ENCODE data around the gene ORM2. TPM values are rescaled to one million over a fixed set of nuclear protein-coding genes. Genes with fewer than 3 reads are reported as not detected.

ORM2 gene
- total RNA-seq, 1 donor from 2014 or later, result not detected

GRCh38 chr9:114345493-114346065 is 15.9 kb downstream of the ORM2 start:
- no peak for DNase-seq (ENCODE audit: low spot score in 2 of 2)
- no peak for FAIRE-seq

- no peak for DNase-seq (ENCODE audit: low spot score in 2 of 2)
- no peak for FAIRE-seq
Observed at GRCh38 chr9:114346146-114346545, 16.5 kb downstream of the ORM2 start.

- FAIRE-seq (no peak), DNase-seq (ENCODE audit: low spot score in 2 of 2) (peak; percentile 57 to 58)
Observed at GRCh38 chr9:114347675-114348074, 18.0 kb downstream of the ORM2 start.

GRCh38 chr9:114348261-114348905 is 18.7 kb downstream of the ORM2 start:
- DNase-seq (ENCODE audit: low spot score in 2 of 2) (no peak), FAIRE-seq (no peak)

DNA sequence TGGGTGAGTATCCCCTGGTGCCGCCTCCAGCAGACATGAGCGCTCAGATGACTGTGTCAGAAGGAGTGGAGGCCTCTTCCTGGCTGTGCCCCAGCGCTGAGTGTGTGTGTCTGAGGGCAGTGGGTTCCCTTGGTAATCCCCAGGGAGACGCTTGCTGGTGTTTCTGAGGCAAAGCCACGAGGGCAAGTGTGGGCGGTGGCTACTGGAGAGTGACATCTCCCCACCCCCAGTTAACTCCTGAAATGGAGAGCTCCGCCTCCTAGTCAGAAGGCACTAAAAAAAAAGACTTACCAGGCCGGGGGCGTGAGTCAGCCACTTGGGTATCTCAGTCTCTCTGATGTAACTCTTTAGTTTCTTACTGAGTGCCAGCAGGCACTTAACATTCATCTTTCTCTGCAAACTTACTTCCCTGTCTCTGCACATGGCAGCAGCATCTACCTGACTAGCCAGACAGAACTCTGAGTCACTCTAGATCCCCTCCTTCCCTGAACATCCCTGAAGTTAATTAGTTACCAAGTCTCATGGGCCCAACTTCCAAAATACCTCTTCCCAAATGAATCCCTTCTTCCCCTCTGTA is 19.3 kb downstream of the ORM2 start:
- DNase-seq (ENCODE audit: low spot score in 2 of 2), result peak in 1 of 2 donors; percentile 74
- no peak for FAIRE-seq

GRCh38 chr9:114349713-114350480 is 20.2 kb downstream of the ORM2 start:
- no peak for FAIRE-seq
- DNase-seq (ENCODE audit: low spot score in 2 of 2), result no peak

GRCh38 chr9:114350636-114351401 is 21.1 kb downstream of the ORM2 start:
- no peak for FAIRE-seq
- DNase-seq (ENCODE audit: low spot score in 2 of 2), result no peak

- FAIRE-seq (no peak), DNase-seq (ENCODE audit: low spot score in 2 of 2) (no peak)
Observed at GRCh38 chr9:114351932-114352331, 22.3 kb downstream of the ORM2 start.

DNA sequence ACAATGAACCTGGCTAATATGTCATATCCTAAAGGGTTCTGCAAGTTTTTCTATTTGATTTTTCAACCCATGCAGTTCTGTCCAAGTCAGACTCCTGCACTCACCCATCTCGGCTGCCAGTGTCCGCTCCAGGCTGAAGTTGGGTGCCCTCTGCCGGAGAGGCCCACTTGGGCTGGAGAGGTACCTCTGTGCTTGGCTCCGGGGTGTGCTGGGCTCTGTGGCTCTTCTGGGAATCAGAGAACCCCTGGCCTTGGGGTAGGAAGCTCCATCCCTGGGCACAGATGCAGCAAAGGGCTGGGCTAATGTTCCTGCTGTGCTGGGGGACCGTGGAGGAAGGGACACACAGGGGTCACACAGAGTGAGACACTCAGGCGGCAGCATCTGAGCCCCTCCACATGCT is 26.2 kb downstream of the ORM2 start:
- DNase-seq (ENCODE audit: low spot score in 2 of 2) (no peak), FAIRE-seq (no peak)

GRCh38 chr9:114356792-114357191 is 27.1 kb downstream of the ORM2 start:
- DNase-seq (ENCODE audit: low spot score in 2 of 2) (no peak), FAIRE-seq (no peak)

DNA sequence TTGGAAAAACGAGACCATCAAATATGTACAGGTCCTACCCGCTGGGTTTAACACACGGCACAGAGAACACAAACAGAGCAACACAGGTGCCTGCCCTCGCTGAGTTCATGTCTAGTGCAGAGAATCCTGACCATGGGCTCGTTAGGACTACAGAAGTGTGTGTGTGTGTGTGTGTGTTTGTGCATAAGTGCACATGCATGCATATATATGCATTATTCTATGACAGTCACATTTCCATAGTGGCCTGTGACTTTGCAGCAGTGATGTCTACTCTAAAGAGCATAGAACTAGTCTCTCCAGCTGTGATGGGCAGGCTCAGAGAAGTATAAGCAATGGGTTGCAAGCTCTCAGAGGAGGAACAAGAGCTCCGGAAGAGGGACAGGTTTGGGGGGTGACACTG is 27.7 kb downstream of the ORM2 start:
- DNase-seq (ENCODE audit: low spot score in 2 of 2) (no peak), FAIRE-seq (no peak)

- FAIRE-seq (no peak), DNase-seq (ENCODE audit: low spot score in 2 of 2) (no peak)
Observed at GRCh38 chr9:114357911-114358328, 28.3 kb downstream of the ORM2 start.

DNA sequence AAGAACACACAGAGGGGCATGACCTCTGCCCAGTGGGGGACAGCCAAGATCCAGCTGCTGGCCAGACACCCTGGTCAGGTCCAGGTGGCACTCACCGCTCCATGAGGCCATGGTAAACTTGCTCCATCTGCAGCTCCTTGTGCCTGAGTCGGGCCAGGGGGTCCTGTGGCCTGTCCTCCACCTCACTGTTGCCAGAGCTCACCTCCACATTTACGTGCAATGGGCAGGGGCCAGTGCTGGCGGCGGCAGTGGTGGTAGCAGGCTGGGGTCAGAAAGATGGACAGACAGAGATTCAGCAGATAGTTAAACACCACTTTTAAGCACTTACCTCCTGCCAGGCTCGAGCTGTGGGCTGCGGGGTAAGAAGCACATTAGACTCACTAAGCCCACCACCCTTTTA is 30.1 kb downstream of the ORM2 start:
- DNase-seq (ENCODE audit: low spot score in 2 of 2), result no peak
- no peak for FAIRE-seq

- no peak for DNase-seq (ENCODE audit: low spot score in 2 of 2)
- no peak for FAIRE-seq
Observed at GRCh38 chr9:114361542-114361941, 31.9 kb downstream of the ORM2 start.

DNA sequence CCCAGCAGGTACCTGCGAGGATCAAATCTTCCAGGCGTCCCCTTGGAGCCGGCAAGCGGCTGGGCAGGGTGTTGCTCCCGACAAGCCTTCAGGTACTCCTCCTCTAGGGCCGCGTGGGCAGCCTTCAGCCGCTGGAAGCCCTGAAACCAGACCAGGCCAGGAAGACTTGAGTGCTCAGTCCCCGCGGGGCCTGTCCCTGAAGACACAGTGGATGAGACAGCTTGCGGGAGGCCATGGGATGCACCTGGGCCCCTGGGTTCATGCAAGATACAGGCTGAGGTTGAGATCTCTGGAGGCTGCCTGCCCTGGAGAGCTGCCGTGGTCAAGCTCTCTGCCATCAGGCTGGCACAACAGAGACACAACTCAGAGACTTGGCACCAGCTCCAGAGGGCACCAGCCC is 32.7 kb downstream of the ORM2 start:
- no peak for DNase-seq (ENCODE audit: low spot score in 2 of 2)
- FAIRE-seq, result no peak

DNA sequence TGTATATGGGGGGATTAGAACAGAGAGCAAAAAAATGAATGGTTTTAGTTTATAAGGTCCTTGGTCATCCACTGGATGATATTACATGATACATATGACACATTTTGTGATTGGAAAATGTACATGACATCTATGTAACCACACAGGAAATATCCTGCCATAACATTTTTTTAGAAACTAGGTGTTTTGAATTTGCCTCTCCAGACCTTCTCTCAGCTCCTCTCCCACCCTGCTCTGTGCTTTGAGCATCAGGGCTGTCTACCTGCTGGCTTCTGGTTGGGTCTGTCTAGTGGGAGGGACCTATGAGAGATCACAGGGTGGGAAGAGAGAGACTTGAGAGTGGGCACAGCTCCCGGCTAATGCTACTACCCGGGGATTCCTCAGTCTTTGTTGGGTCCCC is 33.8 kb downstream of the ORM2 start:
- FAIRE-seq, result no peak
- no peak for DNase-seq (ENCODE audit: low spot score in 2 of 2)

GRCh38 chr9:114364134-114365041 is 34.7 kb downstream of the ORM2 start:
- FAIRE-seq, result no peak
- no peak for DNase-seq (ENCODE audit: low spot score in 2 of 2)

DNA sequence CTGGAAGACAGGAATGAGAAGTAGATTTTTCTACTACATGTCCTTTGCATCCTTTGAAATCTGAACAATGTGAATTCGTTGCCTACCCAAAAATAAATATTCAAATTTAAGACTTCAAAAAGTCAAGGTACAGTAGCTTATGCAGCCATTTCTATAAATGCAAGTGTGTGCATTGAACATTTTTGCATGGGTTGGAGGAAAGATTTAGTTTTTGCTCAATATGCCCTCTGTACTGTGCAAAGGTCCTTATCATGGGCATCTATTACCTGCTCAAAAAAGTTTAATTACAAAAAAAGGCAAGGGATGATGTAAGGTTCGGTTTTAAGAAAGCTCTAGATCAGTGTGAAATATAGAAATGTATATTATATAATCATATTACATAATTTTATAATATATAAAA is 35.5 kb downstream of the ORM2 start:
- DNase-seq (ENCODE audit: low spot score in 2 of 2), result no peak
- FAIRE-seq, result no peak

GRCh38 chr9:114366334-114367128 is 36.9 kb downstream of the ORM2 start:
- no peak for DNase-seq (ENCODE audit: low spot score in 2 of 2)
- no peak for FAIRE-seq
